Measurements from ENCODE around the gene COMMD1.
A peak's percentile ranks its signal among the peaks of the same experiment; 100 is the strongest.
"Not testable (repeated sequence)": the region's sequence is repeated elsewhere in the genome, so short reads cannot be mapped to it uniquely, and the experiment has no call there.

COMMD1 gene

DNA sequence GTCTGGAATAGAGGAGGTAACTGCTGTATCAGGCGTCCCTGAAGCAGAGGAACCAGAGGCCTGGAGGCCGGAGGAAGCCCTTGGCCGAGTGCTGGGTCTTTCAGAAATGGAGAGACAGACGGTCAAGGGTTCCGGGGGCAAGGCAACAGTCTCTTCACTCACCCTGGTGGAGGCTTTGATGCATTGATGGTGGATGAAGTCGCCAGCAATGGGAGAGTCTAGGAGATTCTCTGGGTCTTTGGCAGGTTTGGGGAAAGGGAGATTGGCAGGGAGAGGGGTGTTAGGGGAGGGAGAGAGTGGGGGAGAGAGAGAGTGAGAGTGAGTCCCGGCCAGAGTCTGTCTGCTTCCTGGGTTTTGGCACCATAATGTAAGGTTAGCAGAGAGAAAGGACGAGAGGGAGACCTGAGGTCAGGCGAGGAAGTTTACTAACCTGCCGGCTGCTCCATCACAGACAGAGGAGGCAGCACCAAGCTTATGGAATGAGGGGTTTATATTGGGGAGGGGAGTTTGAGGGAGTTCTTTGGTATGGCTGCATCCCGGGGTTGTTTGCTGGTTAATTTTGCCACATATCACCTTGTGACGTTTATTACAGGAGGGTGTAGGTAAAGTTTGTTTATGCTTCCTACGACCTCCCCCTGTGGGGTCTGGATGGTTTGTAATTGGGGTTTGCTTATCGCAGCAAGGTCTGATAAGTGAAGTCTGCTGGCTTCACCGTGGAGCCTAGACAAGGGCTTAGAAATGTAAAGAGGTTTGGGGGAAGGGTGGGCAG lies 19.6 kb downstream of the COMMD1 start:
- no peak for DNase-seq (ENCODE audit: low spot score)

DNA sequence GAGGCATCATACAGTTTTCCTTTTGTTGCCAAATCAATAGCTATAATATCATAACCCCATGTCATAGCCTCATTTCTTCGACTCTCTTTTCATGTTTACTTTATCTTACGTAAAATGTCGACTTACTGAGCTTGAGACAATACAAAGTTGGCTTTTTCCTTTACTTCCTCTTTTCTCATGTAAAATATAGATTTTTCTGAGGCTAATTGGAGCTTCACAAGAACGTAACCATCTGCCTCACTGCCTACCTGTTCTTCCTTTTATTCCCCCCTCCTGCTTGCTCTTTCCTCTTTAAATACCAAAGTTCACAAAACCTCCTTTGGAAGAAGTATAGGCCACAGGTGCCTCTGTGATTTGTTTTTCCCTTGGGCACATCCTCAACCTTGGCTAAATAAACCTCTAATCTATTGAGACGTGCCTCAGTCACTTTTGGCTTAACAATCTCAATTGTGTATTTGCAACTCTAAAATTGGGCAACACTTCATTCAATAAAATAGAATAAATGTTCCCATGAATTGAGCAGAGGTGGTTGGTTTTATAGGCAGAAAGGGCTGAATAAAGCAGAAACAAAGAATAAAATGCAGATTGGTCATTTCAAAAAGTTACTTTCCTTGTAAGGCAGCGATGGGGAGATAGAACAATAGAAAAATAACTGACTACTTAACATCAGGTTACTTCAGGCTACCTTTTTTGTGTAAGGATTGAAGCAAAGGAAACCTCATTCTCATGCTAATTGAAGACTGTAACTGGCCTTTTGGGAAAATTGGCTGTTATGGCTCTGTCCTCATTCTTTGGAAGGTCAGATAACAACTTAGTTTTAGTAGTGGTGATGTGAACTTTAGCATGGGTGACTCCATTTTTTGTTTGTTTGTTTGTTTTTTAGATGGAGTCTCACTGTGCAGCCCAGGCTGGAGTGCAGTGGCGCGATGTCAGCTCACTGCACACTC lies 21.3 kb downstream of the COMMD1 start:
- DNase-seq (ENCODE audit: low spot score) = no peak

DNA sequence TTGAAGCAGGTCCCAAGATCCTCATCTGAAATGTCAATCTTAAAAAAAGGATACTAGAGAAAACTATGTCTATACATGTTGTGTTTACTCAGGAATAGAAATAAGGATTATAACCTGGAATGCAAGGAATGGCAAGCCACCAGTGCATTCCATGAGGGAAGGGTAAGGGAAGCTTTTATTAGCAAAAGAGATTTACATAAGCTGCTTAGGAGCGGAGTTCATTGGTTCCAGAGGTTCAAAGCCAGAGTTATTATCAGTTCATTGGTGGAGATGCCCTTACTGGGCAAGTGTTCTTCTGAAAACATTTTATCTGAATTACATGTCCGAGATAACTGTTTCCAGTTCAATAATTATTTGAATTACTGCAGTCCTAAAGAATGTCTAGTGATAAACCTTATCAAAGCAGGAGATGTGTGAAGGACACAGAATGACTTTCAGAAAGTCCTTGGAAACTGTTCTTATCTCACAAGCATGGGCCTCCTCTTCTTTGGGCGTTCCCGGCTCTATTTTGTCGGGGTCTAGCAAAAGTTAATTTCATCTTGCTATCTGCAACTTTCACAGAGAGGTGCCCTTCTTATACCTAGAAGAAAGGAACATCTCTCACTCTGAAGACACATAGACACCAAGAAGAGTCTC lies 23.5 kb downstream of the COMMD1 start:
- DNase-seq (ENCODE audit: low spot score) = no peak

DNA sequence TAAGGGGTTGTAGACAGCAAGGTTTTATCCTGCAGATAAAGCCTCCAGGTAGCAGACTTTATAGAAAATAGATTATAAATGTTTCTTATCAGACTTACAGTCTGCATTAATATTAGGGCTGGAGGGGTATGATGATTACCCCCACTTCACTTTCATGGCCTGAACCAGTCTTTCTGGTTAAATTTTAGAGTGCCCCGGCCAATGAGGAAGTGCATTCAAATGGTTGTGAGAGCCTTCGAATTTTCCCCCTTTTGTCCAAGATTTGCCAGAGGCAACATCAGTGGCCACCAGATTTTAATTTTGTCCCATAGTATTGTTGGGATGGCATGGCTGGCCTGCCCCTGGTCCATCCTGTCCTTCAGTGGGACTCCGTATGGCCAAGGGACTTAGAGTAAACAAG lies 31.6 kb downstream of the COMMD1 start:
- no peak for DNase-seq (ENCODE audit: low spot score)

DNA sequence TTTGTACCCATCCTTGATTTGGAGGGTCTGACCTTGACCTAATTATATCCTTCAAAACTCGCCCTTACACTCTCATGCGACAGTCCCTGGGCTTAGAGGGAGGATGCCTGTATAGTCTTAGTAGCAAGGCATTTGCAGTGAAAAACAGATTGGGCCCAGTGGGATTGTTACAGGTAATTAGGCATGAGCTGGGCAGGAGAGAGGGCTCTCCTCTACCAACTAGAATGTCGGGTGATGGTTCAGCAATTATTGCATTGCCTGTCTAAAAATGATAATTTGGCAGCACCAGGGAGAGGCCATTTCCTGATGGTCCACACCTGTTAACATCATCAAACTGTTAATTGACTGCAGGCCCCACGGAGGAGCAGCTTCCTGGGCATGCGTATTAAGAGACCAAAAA lies 32.4 kb downstream of the COMMD1 start:
- no peak for DNase-seq (ENCODE audit: low spot score)

DNA sequence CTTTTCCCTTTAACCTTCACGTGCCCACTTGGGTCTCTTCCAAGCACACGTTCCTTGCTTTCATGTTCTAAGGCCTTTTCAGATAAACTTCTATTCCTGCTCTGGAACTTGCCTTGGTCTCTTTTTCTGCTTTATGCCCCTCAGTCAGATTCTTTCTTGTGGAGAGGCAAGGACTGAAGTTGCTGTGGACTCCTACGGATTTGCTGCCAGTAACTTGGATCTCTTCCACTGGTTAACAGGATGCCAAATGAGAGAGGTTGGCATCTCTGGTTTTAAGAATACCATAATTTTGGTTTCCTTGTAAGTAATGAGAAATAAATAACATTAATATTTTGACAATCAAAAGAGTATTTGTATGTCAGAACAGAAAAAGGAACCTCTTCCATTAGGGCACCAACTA lies 33.0 kb downstream of the COMMD1 start:
- DNase-seq (ENCODE audit: low spot score) = no peak

DNA sequence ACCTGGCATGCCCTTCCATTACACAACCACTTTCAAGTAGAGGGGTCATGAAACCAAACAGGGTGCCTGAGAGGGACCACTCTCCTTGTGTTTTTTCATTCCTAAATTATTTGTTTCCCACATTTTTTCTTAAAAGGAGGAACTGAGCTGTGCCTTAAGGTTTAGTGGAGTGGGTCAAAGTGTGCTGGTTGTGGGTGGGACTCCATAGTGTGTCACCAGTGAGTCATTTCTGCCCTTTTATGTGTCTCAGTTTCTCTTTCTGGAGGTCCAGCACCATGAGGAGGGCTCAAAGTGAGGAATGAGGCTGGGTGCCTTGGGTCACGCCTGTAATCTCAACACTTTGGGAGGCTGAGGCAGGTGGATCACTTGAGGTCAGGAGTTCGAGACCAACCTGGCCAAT lies 37.8 kb downstream of the COMMD1 start:
- DNase-seq (ENCODE audit: low spot score) = no peak

DNA sequence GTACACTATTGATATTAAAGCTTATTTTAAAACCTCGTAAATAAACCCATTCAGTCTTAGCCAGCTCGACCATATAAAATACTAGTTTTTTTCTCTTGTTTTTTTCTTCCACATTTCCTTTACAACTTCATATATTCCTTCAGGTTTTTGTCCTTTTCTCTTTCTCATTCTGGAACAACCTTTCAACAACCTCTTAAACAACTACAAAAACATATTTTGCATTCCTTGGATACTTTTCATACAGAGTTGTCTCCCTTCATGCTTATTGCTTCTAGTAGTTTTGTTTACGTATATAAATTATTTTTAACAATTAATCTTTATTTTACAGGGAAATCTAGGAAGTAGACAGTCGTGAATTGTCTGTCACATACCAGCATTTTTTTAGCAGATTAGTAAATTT lies 41.2 kb downstream of the COMMD1 start:
- no peak for DNase-seq (ENCODE audit: low spot score)

DNA sequence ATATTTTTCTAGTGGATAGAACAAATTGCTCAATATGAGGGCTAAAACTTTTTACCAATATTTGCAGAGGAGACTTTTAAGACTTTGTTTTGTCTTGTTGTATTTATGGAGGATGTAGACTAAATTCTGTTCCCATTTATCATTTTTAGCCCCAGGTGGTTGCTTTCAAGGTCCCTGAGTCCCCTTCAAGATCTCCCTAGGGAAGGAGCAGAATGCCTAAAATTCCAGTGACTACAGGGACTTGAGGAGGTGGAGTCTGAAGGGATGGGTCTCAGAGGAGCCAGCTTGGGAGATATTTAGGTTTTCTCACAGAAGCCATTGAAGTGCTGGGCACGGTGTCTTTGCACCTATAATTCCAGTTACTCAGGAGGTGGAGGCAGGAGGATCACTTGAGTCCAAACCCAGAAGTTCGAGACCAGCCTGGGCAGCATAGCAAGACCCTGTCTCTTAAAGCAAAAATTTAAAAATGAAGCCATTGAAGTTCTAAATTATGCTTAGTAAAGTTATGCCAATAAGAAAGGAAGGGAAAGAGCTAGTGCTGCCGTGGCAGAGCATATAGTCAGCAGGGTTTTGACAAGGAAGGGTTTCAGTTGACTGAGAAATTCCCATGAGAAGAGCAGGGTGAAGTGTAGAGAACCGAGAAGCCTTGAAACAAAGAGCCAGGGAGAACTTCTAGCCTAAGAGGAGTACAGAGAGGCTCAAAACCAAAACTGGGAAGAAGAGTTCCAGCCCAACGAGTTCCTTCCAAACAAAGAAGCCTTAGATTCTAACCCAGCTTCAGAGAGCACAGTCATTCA lies 43.4 kb downstream of the COMMD1 start:
- DNase-seq (ENCODE audit: low spot score) = peak; percentile 16

DNA sequence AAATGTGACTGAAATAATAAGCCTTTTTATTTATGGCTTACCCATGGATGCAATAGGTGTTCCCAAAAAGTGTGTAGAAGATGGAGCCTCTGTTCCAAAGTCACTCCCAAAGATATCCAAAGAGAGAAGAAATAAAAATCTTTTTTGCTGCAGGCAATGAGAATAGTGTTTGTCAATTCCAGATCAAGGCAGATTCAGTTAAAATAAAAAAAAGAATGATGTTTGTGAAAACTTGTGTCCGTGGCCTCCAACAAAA lies 43.9 kb downstream of the COMMD1 start:
- DNase-seq (ENCODE audit: low spot score) = no peak

DNA sequence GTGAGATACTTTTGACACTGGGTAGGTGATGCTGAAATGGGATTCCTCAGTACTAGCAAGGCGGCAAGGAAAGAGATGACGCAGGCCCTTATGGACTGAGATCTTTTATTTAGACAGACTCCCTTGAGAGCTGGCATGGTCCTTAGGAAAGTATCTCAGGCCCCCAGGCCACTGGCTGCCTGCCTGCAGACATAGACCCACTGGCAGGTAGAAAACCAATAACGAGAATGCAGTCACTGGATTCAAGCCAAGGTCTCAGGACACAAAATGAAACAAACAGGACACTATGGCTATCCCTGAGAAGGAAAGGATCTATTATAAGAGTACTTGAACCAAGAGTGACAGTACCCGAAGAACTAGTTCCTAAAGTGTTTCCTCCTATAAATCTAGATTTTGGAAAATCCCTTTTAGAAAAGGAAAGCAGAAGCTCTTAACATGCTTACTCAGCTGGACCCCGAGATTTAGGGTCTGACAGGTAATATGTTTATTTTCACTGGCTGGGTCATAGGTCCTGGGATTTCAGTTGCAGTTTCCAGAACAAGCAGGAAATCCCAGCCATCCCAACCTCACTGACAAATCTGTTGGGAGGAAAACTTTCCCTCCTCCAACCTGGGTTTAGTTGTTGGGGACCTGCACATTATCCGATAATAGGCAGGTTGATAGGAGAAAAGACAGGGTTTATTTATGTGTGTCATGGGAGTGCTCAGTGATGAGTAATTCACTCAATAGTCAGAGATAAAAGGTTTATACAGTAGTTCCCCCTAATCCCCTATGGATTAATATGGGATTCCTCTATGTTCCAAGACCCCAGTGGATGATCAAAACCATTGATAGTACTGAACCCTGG lies 44.5 kb downstream of the COMMD1 start:
- DNase-seq (ENCODE audit: low spot score) = no peak

DNA sequence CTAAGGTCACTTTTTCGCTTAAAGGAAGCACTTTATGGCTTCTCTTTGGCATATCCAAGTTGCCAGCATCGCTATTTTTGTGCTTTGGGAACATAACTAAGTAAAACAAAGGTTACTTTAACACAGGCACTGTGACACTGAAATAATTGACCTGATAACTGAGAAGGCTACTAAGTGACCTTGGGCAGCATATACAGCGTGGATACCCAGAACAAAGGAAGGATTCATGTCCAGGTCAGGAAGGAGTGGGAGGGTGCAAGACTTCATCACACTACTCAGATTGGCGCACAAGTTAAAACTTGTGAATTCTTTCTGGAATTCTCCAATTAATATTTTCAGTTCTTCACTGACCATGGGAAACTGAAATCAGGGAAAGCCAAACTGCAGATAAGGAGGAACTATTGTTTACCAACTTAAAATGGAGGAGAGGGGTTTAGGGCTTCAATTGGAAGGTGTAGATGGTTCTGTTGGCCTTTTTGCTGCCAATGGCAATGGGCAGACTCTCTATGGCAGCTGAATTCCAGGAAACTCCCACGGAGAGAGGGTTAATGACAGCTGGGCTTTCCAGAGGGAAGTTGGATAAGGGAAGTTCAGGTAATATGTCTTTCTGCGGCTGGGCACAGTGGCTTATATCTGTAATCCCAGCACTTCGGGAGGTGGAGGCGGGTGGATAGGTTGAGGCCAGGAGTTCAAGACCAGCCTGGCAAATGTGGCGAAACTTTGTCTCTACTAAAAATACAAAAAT lies 45.3 kb downstream of the COMMD1 start:
- DNase-seq (ENCODE audit: low spot score) = no peak

DNA sequence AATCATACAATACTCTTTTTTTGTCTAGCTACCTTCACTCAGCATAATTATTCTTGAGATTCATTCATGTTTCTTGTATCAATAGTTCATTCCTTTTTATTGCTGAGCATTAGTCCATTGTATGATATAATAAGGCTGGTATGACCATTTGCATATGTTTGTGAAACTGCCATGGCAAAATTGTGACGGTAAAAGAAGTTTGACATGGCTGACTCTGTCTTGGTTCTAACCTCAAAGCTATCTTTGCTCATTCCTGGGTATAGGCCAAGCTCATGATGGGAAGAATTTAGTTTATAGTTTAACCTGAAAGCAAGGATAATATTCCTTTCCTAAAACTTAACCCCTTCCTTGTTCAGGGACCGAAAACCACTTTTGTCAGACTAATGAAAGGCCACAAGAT lies 46.4 kb downstream of the COMMD1 start:
- DNase-seq (ENCODE audit: low spot score) = no peak

DNA sequence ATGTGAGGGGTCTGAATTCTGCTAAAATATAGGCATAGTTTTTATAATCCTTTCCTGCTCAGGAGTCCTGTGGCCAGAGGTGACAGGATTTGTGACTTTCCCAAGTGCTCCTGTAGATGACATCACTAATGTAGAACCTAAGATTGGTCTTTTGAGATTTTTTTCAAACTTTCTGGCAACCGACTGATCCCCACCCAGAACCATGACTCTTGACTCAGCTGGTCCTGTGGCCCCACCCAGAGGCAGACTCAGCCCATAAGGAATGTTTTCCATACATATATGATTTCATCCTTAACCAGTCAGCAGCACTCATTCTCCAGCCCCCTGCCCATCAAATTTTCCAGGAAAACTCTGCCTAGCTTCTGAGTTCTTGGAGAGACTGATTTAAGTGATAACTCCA lies 46.8 kb downstream of the COMMD1 start:
- DNase-seq (ENCODE audit: low spot score) = no peak

DNA sequence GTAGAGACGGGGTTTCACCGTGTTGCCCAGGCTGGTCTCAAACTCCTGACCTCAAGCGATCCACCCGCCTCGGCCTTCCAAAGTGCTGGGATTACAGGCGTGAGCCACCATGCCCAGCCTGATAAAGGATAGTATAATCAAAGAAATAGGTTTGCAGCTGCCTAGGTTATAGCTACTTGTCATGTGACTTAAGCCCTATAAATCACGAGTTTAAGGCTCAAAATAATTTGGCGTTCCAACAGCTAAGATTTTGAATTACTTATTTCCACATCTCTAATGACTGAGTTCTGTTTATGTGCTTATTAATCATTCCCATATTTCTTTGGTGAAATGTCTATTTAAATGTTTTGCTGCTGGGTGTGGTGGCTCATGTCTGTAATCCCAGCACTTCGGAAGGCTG lies 49.4 kb downstream of the COMMD1 start:
- not testable (repeated sequence) for DNase-seq (ENCODE audit: low spot score)

DNA sequence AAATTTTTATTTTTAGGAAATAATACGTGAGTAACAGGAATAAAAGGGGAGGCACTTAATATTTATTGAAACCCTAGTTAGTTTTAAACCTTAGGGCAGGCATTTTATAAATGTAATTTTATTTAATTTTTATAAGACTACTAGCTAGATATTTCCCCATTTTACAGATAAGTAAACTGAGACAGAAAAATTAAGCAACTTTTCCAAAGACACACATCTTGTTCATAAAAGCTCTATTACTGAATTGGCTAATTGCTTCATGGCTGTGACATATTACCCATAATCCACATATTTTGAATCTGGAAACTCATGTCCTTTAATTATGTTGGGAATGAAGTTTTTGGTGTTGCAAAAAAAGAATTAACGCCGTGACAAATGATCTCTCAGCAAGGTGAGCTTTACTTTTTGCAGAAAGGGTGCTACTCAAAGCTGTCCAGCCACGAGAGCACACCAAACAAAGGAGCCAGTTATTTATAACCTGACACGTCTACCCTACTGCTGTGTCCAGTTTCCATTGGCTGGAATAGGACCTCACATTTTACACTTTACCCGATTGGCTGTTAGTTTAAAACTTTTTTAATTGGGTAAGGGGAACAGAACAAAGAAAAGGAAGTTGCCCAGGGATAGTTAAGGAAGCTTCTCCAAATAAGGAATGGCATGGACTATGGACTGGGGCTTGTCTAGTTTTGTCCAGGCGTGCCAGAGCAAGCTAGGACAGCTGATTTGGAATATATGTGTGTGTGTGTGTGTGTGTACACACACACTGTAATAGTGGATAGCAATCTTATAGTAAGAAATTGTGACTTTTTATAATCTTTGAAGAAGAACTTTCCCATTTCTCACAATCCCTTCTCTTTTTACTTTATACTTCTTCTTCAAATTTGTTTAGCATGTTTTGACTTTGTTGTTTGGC lies 54.2 kb downstream of the COMMD1 start:
- no peak for DNase-seq (ENCODE audit: low spot score)

DNA sequence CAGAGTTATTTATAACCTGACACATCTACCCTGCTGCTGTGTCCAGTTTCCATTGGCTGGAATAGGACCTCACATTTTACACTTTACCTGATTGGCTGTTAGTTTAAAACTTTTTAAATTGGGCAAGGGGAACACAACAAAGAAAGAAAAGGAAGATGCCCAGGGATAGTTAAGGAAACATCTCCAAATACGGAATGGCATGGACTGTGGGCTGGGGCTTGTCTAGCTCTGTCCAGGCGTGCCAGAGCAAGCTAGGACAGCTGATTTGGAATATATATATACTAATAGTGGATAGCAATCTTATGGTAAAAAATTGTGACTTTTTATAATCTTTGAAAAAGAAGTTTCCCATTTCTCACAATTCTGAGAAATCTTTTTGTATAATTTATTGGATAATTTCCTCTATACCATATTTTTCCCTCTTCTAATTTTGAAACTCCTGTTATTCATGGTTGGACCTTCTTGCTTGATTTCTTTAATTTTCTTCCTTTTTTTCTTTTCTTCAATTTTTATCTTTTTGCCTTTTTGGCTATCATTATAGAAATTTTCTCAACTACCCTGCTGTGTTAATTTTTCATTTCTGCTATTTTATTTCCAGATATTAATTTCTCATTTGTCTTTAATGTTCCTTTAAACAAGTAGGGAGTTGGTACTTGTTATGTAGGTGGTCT lies 55.9 kb downstream of the COMMD1 start:
- DNase-seq (ENCODE audit: low spot score) = no peak

DNA sequence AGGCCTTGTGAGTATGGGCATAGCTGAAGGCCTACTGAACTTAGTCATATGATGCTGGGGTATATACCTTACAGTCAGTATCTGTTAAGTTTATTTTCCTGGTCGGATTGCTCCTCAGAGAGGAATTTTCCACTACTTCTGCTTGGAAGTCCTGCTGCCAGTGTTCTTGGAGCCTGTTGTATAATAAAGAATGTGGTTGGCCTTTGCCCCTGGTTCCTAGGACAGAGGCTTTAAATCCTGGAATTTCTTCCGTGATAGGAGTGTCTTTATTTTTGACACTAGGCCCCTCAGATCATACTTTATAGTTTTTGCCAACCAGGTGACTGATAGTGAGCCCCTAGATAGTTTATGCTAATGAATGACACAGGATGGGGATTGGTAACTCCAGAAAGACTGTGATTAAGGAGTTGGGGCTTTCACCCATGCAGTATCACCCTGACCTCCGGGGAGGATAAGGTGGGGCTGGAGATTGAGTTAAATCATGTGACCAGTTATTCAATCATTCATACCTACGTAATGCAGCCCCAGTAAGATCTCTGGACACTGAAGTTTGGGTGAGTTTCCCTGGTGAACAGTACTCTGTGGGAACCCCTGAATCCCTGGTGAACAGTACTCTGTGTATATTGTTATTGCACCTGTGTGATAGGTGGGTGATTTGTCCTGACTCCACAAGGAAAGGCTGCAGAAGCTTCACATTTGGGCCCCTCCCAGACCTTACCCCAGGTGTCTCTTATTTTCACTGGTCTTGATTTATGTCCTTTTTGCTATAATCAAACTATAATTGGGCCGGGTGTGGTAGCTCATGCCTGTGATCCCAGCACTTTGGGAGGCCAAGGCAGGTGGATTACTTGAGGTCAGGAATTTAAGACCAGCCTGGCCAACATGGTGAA lies 56.9 kb downstream of the COMMD1 start:
- DNase-seq (ENCODE audit: low spot score) = peak; percentile 37
